Adrenal gland (tissue), 5 donors: ENCODE results near the gene XRCC5.

ENCODE experiments used
- CTCF ChIP-seq, 6 experiments: fragments of 450-650 bp in 4 of 6; fragments of 200-600 bp in 2 of 6; sonication (generic) in 1 of 6; IDR thresholded peaks; 1 replicate in 5 of 6; 2 replicates in 1 of 6; pipeline versions ENCODE4 v1.5.1 to v1.8.0; 2016 to 2021; ENCODE audit warnings: antibody characterized with exemption in 6 of 6, mild to moderate bottlenecking in 2 of 6, moderate library complexity in 1 of 6
- POLR2A ChIP-seq, 2 donors: fragments of 450-650 bp; IDR thresholded peaks; one replicate each; pipeline ENCODE4 v1.6.1; 2017; ENCODE audit warnings: antibody characterized with exemption in 2 of 2, mild to moderate bottlenecking in 2 of 2, moderate library complexity in 1 of 2
- donor health status: DM: no; HTN: no; CAD: no.

- TF ChIP-seq CTCF (IDR thresholded peaks at IDR 0.05) (no peak), POLR2A (IDR thresholded peaks at IDR 0.05) (no peak)
These were observed 124.3 kb downstream of the XRCC5 start for GRCh38 chr2:216233281-216233995.
